ENCODE measurements around the gene GMPPB. TPM values are rescaled to one million over a fixed set of nuclear protein-coding genes. Genes with fewer than 3 reads are reported as not detected.
A peak's percentile ranks its signal among the peaks of the same experiment; 100 is the strongest.

Gene GMPPB
- total and polyA plus RNA-seq, 12 donors: 11.2 to 141 (median 30.1) TPM

DNA sequence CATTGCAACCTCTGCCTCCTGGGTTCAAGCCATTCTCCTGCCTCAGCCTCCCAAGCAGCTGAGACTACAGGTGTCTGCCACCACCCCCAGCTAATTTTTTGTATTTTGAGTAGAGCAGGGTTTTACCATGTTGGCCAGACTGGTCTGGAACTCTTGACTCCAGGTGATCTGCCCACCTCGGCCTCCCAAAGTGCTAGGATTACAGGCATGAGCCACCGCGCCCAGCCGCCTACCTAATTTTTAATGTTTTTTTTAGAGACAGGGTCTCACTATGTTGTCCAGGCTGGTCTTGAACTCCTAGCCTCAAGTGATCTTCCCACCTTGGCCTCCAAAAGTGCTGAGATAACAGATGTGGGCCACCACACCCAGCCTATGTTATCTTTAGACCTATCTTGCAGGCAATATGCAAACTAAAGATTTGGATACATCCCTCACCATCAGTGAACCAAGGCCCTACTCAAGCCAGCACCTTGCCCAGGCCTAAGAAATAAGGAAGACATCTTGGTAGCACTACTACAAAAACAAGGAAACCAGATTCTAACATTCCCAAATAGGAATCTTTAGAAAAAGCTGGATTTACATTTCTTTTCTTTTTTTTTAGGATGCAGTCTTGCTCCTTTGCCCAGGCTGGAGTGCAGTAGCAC is 6.3 kb upstream of the GMPPB start:
- peak in 2 of 7 donors; percentile 15 to 34 for DNase-seq
- WGBS, 4 donors: 95 to 97% (median 97%) methylated on average over 4 of the region's 4 CpGs
- no peak overlapping the region for H3K27ac ChIP-seq
- no peak overlapping the region for H3K4me3 ChIP-seq
- peaks cover 0 to 75% of the 10 kb centered on the region in 2 donors for H3K36me3 ChIP-seq (replicated peaks in 1 of 2)
- H3K27me3 ChIP-seq: no peaks in the 10 kb centered on the region
- TF ChIP-seq CTCF (IDR thresholded peaks at IDR 0.05): no peak
- TF ChIP-seq POLR2A (IDR thresholded peaks at IDR 0.05): no peak
- H3K9me3 ChIP-seq (replicated peaks in 1 of 3): no peaks in the 10 kb centered on the region
- intact Hi-C loops (cut with DNase I): no loop called here
- no peaks in the 10 kb centered on the region for H3K4me1 ChIP-seq (replicated peaks in 1 of 2)

- H3K4me1 ChIP-seq (replicated peaks in 1 of 2): peaks cover 9 to 11% of the 10 kb centered on the region in 2 donors
- no peaks in the 10 kb centered on the region for H3K27me3 ChIP-seq
- H3K27ac ChIP-seq: no peak overlapping the region
- H3K4me3 ChIP-seq: no peak overlapping the region
- intact Hi-C loops (cut with DNase I): no loop called here
- WGBS, 4 donors: 94 to 100% (median 96%) methylated on average over 4 to 15 of the region's 15 CpGs
- no peak for TF ChIP-seq POLR2A (IDR thresholded peaks at IDR 0.05)
- no peak for TF ChIP-seq CTCF (IDR thresholded peaks at IDR 0.05)
- H3K36me3 ChIP-seq (replicated peaks in 1 of 2): peaks cover 0 to 72% of the 10 kb centered on the region in 2 donors
- H3K9me3 ChIP-seq (replicated peaks in 1 of 3): no peaks in the 10 kb centered on the region
- DNase-seq: peak in 2 of 7 donors; percentile 22 to 51
These were observed 4.2 kb upstream of the GMPPB start for GRCh38 chr3:49727924-49728361.

GRCh38 chr3:49727154-49727923 is 3.6 kb upstream of the GMPPB start:
- no peak overlapping the region for H3K4me3 ChIP-seq
- intact Hi-C loops (cut with DNase I): no loop called here
- no peak for TF ChIP-seq POLR2A (IDR thresholded peaks at IDR 0.05)
- no peak for TF ChIP-seq CTCF (IDR thresholded peaks at IDR 0.05)
- 89 to 93% (median 91%) methylated on average over 12 to 19 of the region's 19 CpGs for WGBS, 4 donors
- peaks cover 14 to 17% of the 10 kb centered on the region in 2 donors for H3K4me1 ChIP-seq (replicated peaks in 1 of 2)
- no peak overlapping the region for H3K27ac ChIP-seq
- DNase-seq: peak in 2 of 7 donors; percentile 27 to 54
- H3K36me3 ChIP-seq (replicated peaks in 1 of 2): peaks cover 0 to 69% of the 10 kb centered on the region in 2 donors
- H3K9me3 ChIP-seq (replicated peaks in 1 of 3): no peaks in the 10 kb centered on the region
- H3K27me3 ChIP-seq: no peaks in the 10 kb centered on the region

GRCh38 chr3:49725906-49726681 is 2.3 kb upstream of the GMPPB start:
- no peak for TF ChIP-seq CTCF (IDR thresholded peaks at IDR 0.05)
- TF ChIP-seq POLR2A (IDR thresholded peaks at IDR 0.05): no peak
- Histone ChIP-seq H3K4me1 (replicated peaks in 1 of 2) (peaks cover 14 to 17% of the 10 kb centered on the region in 2 donors), H3K36me3 (replicated peaks in 1 of 2) (peaks cover 0 to 69% of the 10 kb centered on the region in 2 donors), H3K9me3 (replicated peaks in 1 of 3) (no peaks in the 10 kb centered on the region), H3K4me3 (no peak overlapping the region), H3K27me3 (no peaks in the 10 kb centered on the region), H3K27ac (peak overlapping the region in 2 of 5 donors; percentile 97 to 99)
- 84 to 90% (median 89%) methylated on average over 7 to 11 of the region's 11 CpGs for WGBS, 4 donors
- intact Hi-C loops (cut with DNase I): no loop called here
- DNase-seq: peak in 2 of 7 donors; percentile 27 to 48

Data from adrenal gland (tissue), 12 donors.